ENCODE measurements around the gene SH3YL1. TPM values are rescaled to one million over a fixed set of nuclear protein-coding genes. Genes with fewer than 3 reads are reported as not detected.

The SH3YL1 gene
- total and polyA plus RNA-seq, 4 donors, result 6.4 to 19.2 (median 13.9) TPM

- Histone ChIP-seq H3K4me3 (ENCODE audit: low read depth in 1 of 3, low read length in 3 of 3) (no peak overlapping the region), H3K27ac (ENCODE audit: low read depth in 1 of 2, low read length in 2 of 2) (no peak overlapping the region), H3K4me1 (ENCODE audit: control insufficient read depth in 4 of 4, insufficient read depth in 4 of 4, low read length in 3 of 4) (peaks cover 0 to 10% (median 3%) of the 10 kb centered on the region in 4 donors), H3K27me3 (ENCODE audit: control insufficient read depth in 4 of 4, insufficient read depth in 4 of 4, low read length in 3 of 4) (no peaks in the 10 kb centered on the region), H3K36me3 (ENCODE audit: control insufficient read depth in 4 of 4, insufficient read depth in 3 of 4, low read depth in 1 of 4, low read length in 3 of 4) (peaks cover 0 to 3% (median 0%) of the 10 kb centered on the region in 4 donors), H3K9ac (ENCODE audit: low read depth in 1 of 2, low read length in 2 of 2) (no peak overlapping the region), H3K9me3 (ENCODE audit: control insufficient read depth in 4 of 4, low read length in 3 of 4) (no peaks in the 10 kb centered on the region)
- no peak for DNase-seq (ENCODE audit: low spot score)
- TF ChIP-seq YY1 (IDR thresholded peaks at IDR 0.05), result no peak
- no peak for TF ChIP-seq EGR1 (IDR thresholded peaks at IDR 0.05; ENCODE audit: low read depth in 2 of 2)
- TF ChIP-seq ATF3 (IDR thresholded peaks at IDR 0.05), result no peak
- TF ChIP-seq CTCF (IDR thresholded peaks at IDR 0.05; ENCODE audit: low read depth, low read length, missing input control), result no peak
- no peak for TF ChIP-seq SP1 (IDR thresholded peaks at IDR 0.05)
- no peak for TF ChIP-seq MAX (IDR thresholded peaks at IDR 0.05)
- TF ChIP-seq ZBTB33 (IDR thresholded peaks at IDR 0.05), result no peak
- no peak for TF ChIP-seq RXRA (IDR thresholded peaks at IDR 0.05)
- no peak for TF ChIP-seq RAD21 (IDR thresholded peaks at IDR 0.05)
- TF ChIP-seq REST (IDR thresholded peaks at IDR 0.05), result no peak
- no peak for TF ChIP-seq TAF1 (conservative IDR thresholded peaks at IDR 0.05)
- TF ChIP-seq HNF4A (conservative IDR thresholded peaks at IDR 0.05), result no peak
- no peak for TF ChIP-seq NR2F2 (IDR thresholded peaks at IDR 0.05)
- 87% methylated on average over 6 of the region's 6 CpGs for WGBS
Observed at GRCh38 chr2:237878-238277, 26.0 kb downstream of the SH3YL1 start.

GRCh38 chr2:236993-237539 is 26.8 kb downstream of the SH3YL1 start:
- H3K9ac ChIP-seq (ENCODE audit: low read depth in 1 of 2, low read length in 2 of 2), result no peak overlapping the region
- WGBS, result 96% methylated on average over 6 of the region's 6 CpGs
- H3K27ac ChIP-seq (ENCODE audit: low read depth in 1 of 2, low read length in 2 of 2), result no peak overlapping the region
- DNase-seq (ENCODE audit: low spot score), result no peak
- no peaks in the 10 kb centered on the region for H3K9me3 ChIP-seq (ENCODE audit: control insufficient read depth in 4 of 4, low read length in 3 of 4)
- peaks cover 0 to 3% (median 0%) of the 10 kb centered on the region in 4 donors for H3K36me3 ChIP-seq (ENCODE audit: control insufficient read depth in 4 of 4, insufficient read depth in 3 of 4, low read depth in 1 of 4, low read length in 3 of 4)
- H3K4me1 ChIP-seq (ENCODE audit: control insufficient read depth in 4 of 4, insufficient read depth in 4 of 4, low read length in 3 of 4), result peaks cover 0 to 10% (median 4%) of the 10 kb centered on the region in 4 donors
- H3K27me3 ChIP-seq (ENCODE audit: control insufficient read depth in 4 of 4, insufficient read depth in 4 of 4, low read length in 3 of 4), result no peaks in the 10 kb centered on the region
- no peak overlapping the region for H3K4me3 ChIP-seq (ENCODE audit: low read depth in 1 of 3, low read length in 3 of 3)
- TF ChIP-seq RXRA (IDR thresholded peaks at IDR 0.05) (no peak), FOXA1 (IDR thresholded peaks at IDR 0.05) (no peak), RAD21 (IDR thresholded peaks at IDR 0.05) (no peak), EGR1 (IDR thresholded peaks at IDR 0.05; ENCODE audit: low read depth in 2 of 2) (no peak), TAF1 (conservative IDR thresholded peaks at IDR 0.05) (no peak), ZBTB33 (IDR thresholded peaks at IDR 0.05) (no peak), CTCF (IDR thresholded peaks at IDR 0.05; ENCODE audit: low read depth, low read length, missing input control) (no peak), SP1 (IDR thresholded peaks at IDR 0.05) (no peak), REST (IDR thresholded peaks at IDR 0.05) (no peak)

All from liver (tissue), 9 donors.